Kidney glomerular epithelial cell (primary cell): ENCODE measurements around the gene TMTC1.
"Not testable (repeated sequence)": the region's sequence is repeated elsewhere in the genome, so short reads cannot be mapped to it uniquely, and the experiment has no call there.

ENCODE experiments used
- DNase-seq: peaks from one replicate; lab custom pipeline; 2025; lab: John Stamatoyannopoulos, UW

Gene TMTC1

GRCh38 chr12:29667011-29667410, 116.7 kb downstream of the TMTC1 start:
- DNase-seq = no peak

- DNase-seq = no peak
These were observed 118.6 kb downstream of the TMTC1 start for GRCh38 chr12:29665107-29665506.

GRCh38 chr12:29662734-29663323, 120.9 kb downstream of the TMTC1 start:
- DNase-seq = no peak

- DNase-seq = no peak
These were observed 122.9 kb downstream of the TMTC1 start for GRCh38 chr12:29660847-29661246.

- no peak for DNase-seq
These were observed 126.8 kb downstream of the TMTC1 start for GRCh38 chr12:29656762-29657538.

GRCh38 chr12:29655861-29656260, 127.9 kb downstream of the TMTC1 start:
- no peak for DNase-seq

- no peak for DNase-seq
These were observed 130.5 kb downstream of the TMTC1 start for GRCh38 chr12:29653286-29653685.

- no peak for DNase-seq
These were observed 133.4 kb downstream of the TMTC1 start for GRCh38 chr12:29650371-29650770.

GRCh38 chr12:29649722-29650121, 134.0 kb downstream of the TMTC1 start:
- DNase-seq = no peak

GRCh38 chr12:29644536-29645162, 139.1 kb downstream of the TMTC1 start:
- DNase-seq = no peak

- peak; percentile 76 for DNase-seq
These were observed 143.0 kb downstream of the TMTC1 start for GRCh38 chr12:29640589-29641345.

GRCh38 chr12:29639893-29640495, 143.7 kb downstream of the TMTC1 start:
- DNase-seq = no peak

GRCh38 chr12:29638528-29638927, 145.2 kb downstream of the TMTC1 start:
- no peak for DNase-seq

- DNase-seq = no peak
These were observed 149.7 kb downstream of the TMTC1 start for GRCh38 chr12:29634057-29634456.

GRCh38 chr12:29630164-29630563, 153.6 kb downstream of the TMTC1 start:
- DNase-seq = not testable (repeated sequence)

- DNase-seq = no peak
These were observed 156.5 kb downstream of the TMTC1 start for GRCh38 chr12:29627221-29627620.

GRCh38 chr12:29625359-29625953, 158.3 kb downstream of the TMTC1 start:
- DNase-seq = no peak

GRCh38 chr12:29622251-29622650, 161.5 kb downstream of the TMTC1 start:
- no peak for DNase-seq

GRCh38 chr12:29620030-29620429, 163.7 kb downstream of the TMTC1 start:
- no peak for DNase-seq

GRCh38 chr12:29617407-29617803, 166.3 kb downstream of the TMTC1 start:
- no peak for DNase-seq

- DNase-seq = no peak
These were observed 166.9 kb downstream of the TMTC1 start for GRCh38 chr12:29616664-29617406.
